GM19438 (cell line): ENCODE data around the gene MRPS9.

Experiments
- ATAC-seq: cut with Tn5 transposase; IDR thresholded peaks from one replicate; pipeline ENCODE4 v1.9.1; 2021; ENCODE audit warnings: low read depth; ENCODE audit not compliant: unreplicated experiment

MRPS9 gene

GRCh38 chr2:105037572-105038382, at the start of gene MRPS9:
MRPS9 (plus strand) TSS chr2:105038069; CDS start chr2:105038093, 24 bp downstream.
- peak; percentile 99 for ATAC-seq

GRCh38 chr2:105005181-105005951, 32.5 kb upstream of the MRPS9 start:
- no peak for ATAC-seq

- ATAC-seq, result no peak
Measured at GRCh38 chr2:105007367-105007766, 30.5 kb upstream of the MRPS9 start.

- ATAC-seq, result no peak
Measured at GRCh38 chr2:105032476-105032875, 5.4 kb upstream of the MRPS9 start.

- no peak for ATAC-seq
Measured at GRCh38 chr2:105034170-105034569, 3.7 kb upstream of the MRPS9 start.

GRCh38 chr2:105038383-105039061, 653 bp downstream of the MRPS9 start:
- ATAC-seq, result peak; percentile 5

GRCh38 chr2:105039559-105039958, 1.7 kb downstream of the MRPS9 start:
- no peak for ATAC-seq

- no peak for ATAC-seq
Measured at GRCh38 chr2:105042189-105042588, 4.3 kb downstream of the MRPS9 start.

GRCh38 chr2:105052773-105053172, 14.9 kb downstream of the MRPS9 start:
- no peak for ATAC-seq

GRCh38 chr2:105055613-105056012, 17.7 kb downstream of the MRPS9 start:
- no peak for ATAC-seq

- no peak for ATAC-seq
Measured at GRCh38 chr2:105056245-105056644, 18.4 kb downstream of the MRPS9 start.

GRCh38 chr2:105057005-105057404, 19.1 kb downstream of the MRPS9 start:
- ATAC-seq, result no peak

- ATAC-seq, result no peak
Measured at GRCh38 chr2:105061560-105061959, 23.7 kb downstream of the MRPS9 start.

- ATAC-seq, result no peak
Measured at GRCh38 chr2:105062158-105062557, 24.3 kb downstream of the MRPS9 start.

GRCh38 chr2:105068387-105068786, 30.5 kb downstream of the MRPS9 start:
- no peak for ATAC-seq

- no peak for ATAC-seq
Measured at GRCh38 chr2:105068875-105069274, 31.0 kb downstream of the MRPS9 start.

GRCh38 chr2:105070010-105070865, 32.4 kb downstream of the MRPS9 start:
- no peak for ATAC-seq

- no peak for ATAC-seq
Measured at GRCh38 chr2:105071379-105071778, 33.5 kb downstream of the MRPS9 start.

GRCh38 chr2:105072039-105072438, 34.2 kb downstream of the MRPS9 start:
- no peak for ATAC-seq

GRCh38 chr2:105073591-105073990, 35.7 kb downstream of the MRPS9 start:
- no peak for ATAC-seq
